Tongue (tissue), 2 donors: ENCODE data around the gene QPRT. TPM values are rescaled to one million over a fixed set of nuclear protein-coding genes. Genes with fewer than 3 reads are reported as not detected.
"Not testable (repeated sequence)": the region's sequence is repeated elsewhere in the genome, so short reads cannot be mapped to it uniquely, and the experiment has no call there.

Experiments
- DNase-seq: peaks from one replicate; pipeline ENCODE4 v3.0.0-alpha.2; 2015
- total RNA-seq: library from RNA; depleted of rRNA; stranded (reverse); fragments of >200 nt; gene quantifications from one replicate; pipeline ENCODE4 v1.2.3, GENCODE V29; 2014

Gene QPRT
- total RNA-seq, 1 donor from 2014 or later = 24.9 TPM

DNA sequence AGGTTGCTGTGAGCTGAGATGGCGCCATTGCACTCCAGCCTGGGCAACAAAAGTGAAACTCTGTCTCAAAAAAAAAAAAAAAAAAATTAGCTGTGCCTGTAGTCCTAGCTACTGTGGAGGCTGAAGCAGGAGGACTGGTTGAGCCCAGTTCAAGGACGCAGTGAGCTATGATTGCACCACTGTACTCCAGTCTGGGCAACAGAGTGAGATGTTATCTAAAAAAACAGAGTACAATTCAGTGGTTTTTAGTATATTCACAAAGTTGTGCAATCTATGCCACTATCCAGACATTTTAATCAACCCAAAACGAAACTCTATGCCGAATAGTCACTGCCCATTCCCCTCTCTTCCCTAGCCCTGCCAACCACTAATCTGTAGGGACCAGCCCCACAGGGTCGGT lies 41.7 kb downstream of the QPRT start:
- no peak for DNase-seq

DNA sequence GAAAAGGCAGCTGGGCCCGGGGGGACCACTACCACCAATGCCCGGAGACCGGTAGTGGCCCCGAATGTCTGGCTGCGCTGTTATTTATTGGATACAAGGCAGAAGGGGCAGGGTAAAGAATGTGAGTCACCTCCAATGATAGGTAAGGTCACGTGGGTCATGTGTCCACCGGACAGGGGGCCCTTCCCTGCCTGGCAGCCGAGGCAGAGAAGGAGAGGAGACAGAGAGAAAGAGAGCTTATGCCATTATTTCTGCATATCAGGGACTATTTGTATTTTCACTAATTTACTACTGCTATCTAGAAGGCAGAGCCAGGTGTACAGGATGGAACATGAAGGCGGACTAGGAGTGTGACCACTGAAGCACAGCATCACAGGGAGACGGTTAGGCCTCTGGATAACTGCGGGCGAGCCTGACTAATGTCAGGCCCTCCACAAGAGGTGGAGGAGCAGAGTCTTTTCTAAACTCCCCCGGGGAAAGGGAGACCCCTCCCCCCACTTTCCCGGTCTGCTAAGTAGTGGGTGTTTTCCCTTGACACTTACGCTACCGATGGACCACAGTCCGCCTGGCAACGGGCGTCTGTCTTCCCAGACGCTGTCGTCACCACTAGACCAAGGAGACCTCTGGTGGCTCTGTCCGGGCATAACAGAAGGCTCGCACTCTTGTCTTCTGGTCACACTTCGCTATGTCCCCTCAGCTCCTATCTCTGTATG lies 42.3 kb downstream of the QPRT start:
- peak; percentile 78 for DNase-seq

DNA sequence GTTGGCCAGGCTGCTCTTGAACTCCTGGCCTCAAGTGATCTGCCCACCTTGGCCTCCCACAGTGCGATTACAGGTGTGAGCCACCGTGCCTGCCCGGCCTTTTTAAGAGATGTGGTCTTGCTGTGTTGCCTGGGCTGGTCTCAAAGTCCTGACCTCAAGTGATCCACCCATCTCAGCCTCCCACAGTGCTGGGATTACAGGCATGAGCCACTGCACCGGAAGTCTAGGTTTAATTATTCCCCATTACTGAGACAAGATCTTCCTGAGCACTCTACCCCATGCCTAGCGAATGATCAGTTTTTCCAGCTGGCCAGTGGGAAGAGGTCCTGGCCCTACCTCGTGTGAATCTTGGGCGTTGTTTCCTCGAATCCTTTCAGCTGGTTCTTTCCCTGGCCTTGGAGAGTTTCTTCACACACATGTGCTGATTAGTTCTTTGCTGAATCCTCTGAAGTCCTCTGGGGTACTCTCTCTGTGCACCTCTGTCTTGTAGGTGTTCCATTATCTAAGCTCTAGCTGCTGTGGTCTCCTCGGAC lies 47.9 kb downstream of the QPRT start:
- no peak for DNase-seq

DNA sequence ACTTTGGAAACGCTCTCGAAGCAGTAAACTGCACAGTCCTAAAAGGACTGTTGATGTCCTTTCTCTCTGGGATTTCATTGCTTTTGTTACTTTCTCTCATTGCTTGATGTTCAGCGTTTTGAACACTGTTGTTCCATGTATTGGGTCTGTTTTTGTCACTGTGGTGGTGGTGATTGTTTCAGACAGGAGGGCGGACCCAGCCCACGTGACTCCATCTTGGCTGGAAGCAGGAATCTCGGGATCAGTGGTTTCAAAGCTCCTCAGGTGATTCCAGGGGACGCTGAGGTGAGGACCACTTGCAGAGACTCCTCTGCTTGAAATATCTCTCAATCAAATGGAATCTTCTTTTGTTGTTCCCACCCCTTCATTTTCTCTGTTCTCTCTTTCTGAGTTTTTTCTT lies 48.5 kb downstream of the QPRT start:
- no peak for DNase-seq

DNA sequence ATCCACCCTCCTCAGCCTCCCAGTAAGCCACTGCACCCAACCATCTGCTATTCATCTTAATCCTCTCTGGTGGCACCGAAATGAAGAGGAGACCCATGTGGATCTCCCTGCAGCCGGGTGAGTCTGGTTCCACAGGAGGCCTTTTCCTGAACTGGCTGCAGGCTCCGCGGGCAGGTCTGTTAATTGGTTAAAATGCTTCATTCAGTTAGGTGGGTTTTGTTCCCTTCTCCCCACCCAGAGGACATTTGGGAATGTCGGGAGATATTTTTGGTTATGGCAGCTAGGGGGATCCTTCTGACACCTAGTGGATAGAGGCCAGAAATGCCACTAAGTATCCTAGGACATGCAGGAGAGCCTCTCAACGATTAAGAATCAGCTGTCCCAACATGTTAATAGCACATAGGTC lies 50.1 kb downstream of the QPRT start:
- peak; percentile 70 for DNase-seq

DNA sequence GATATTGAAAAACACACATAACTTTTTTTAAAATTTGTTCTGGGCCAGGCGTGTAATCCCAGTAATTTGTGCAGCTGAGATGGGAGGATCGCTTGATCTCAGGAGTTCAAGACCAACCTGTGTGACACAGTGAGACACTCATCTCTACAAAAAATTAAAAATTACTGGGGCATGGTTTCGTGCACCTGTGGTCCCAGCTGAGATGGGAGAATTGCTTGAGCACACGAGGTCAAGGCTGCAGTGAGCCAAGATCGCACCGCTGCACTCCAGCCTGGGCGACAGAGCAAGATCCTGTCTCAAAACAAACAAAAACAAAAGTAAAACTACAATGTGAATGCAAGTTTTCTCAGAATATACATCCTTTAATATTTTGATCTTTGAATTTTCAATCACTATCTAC lies 51.7 kb downstream of the QPRT start:
- no peak for DNase-seq

DNA sequence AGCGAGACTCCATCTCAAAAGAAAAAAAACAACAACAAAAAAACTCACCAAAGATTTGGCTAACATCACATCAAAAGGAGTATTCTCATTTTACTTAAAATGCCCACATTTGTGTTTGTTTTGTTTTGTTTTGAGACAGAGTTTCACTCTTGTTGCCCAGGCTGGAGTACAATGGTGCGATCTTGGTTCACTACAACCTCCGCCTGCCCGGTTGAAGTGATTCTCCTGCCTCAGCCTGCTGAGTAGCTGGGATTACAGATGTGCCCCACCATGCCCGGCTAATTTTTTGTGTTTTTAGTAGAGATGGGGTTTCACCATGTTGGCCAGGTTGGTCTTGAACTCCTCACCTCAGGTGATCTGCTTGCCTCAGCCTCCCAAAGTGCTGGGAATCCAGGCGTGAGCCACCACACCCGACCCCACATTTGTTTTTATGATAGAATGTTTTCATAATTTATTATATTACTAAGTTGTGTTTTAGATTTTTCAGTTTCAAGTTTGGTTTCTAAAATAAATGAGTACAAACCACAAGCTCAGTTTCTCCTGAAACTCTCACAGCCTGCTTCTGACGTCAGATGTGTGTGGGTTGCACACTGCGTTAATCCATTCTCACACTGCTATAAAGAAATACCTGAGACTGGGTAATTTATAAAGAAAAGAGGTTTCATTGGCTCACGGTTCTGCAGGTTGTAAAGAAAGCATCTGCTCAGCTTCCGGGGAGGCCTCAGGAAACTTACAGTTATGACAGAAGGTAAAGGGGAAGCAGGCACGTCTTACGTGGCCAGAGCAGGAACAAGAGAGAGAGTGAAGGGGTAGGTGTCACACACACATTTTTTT lies 53.0 kb downstream of the QPRT start:
- not testable (repeated sequence) for DNase-seq

DNA sequence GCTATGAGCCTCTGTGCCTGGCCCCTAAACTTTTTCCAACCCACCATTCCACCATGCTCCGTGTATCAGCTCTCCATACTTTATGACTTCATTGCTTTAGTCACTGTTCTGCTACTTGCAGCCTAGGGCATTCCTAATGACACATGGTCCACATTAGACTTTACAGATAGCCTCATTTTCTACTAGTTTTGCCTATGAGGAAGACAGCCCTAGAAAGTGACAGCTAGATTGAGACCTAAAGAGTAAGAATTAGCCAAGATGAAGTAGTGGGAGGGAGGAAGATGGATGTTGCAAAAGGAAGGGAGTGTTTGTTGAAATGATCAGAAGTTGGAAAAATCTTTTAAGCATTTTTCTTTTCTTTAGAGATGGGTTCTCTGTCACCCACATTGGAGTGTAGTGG lies 55.8 kb downstream of the QPRT start:
- no peak for DNase-seq

DNA sequence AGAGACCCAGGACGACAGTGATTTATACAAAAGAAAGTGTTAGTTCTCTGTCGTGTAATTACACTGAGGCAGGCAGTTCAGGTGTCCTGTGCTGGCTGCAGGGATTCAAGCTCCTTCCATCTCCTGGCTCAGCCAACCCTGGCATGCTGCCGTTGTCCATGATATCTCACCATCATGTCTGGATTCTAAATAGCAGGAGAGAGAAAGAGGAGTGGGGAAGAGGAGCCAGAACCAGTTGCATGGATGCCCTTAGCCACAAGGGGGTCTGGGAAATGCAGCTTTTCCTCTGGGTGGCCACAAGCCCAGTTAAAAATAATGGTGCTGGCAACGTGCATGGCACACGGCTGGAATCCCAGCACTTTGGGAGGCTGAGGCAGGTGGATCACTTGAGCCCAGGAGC lies 57.1 kb downstream of the QPRT start:
- DNase-seq = no peak

DNA sequence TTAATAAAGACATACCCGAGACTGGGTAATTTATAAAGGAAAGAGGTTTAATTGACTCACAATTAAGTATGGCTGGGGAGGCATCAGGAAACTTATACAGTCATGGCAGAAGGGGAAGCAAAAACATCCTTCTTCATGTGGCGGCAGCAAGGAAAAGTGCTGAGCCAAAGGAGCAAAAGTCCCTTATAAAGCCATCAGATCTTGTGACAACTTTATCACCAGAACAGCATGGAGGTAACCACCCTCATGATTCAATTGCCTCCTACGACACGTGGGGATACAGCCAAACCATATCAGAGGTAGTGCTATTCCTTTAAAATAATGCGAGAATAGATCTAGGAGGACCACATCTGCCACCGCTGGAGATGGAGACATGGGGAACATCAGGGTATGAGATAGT lies 57.8 kb downstream of the QPRT start:
- no peak for DNase-seq

DNA sequence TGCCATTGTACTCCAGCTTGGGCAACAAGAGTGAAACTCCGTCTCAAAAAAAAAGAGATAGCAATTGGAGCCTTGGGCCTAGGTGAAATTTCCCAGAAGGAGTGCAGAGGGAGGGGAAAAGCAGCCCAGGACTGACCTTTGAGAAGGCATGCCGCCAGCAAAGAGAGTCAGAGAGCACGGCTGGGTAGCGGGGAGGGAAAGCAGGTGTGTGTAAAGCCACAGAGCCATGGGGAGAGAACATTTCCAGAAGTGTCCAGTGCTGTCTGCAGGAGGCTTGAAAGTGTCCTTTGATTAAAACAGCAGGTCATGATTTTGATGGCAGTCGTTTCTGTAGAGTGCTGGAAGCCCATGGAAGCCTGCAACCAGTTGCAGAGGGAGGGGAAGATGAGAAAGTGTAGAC lies 58.7 kb downstream of the QPRT start:
- no peak for DNase-seq

DNA sequence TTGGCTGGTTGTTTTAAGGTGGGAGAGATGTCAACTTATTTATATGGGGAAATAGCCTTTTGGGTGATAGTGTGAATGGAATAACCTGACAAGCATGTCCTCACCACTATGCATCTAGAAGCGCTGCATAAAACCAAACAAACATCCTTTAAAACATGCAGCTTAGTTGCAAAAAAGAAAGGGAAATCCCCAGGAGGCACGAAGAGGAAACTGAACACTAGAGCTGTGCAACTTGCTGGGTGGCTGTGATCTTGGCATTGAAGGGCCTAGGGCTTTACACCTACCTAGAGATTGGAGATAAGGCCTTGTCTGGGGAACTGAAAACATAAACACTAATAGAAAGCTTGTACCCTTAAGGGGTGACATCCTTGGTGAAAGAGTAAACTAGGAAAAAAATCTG lies 59.5 kb downstream of the QPRT start:
- DNase-seq = no peak

DNA sequence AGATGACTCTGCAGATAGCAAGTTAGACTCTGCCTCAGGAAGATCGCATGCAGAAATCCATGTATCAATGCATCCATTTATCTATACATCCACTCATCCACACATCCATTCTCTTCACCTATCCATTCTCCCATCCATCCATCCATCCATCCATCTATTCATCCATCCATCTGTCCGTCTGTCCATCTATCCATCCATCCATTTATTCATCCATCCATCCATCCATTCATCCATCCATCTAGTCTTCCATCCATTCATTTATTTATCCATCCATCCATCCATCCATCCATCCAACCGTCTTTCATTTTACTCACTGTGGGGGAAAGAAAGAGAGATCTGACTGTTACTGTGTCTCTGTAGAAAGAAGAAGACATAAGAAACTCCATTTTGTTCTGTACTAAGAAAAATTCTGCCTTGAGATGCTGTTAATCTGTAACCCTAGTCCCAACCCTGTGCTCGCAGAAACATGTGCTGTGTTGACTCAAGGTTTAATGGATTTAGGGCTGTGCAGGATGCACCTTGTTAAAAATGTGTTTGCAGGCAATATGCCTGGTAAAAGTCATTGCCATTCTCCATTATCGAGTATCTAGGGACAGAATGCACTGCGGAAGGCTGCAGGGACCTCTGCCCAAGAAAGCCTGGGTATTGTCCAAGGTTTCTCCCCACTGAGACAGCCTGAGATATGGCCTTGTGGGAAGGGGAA lies 61.1 kb downstream of the QPRT start:
- not testable (repeated sequence) for DNase-seq

DNA sequence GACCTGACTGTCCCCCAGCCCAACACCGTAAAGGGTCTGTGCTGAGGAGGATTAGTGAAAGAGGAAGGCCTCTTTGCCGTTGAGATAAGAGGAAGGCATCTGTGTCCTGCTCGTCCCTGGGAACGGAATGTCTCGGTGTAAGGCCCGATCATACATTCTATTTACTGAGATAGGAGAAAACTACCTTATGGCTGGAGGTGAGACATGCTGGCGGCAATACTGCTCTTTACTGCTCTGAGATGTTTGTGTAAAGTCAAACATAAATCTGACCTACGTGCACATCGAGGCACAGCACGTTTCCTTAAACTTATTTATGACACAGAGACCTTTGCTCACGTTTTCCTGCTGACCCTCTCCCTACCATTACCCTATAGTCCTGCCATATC lies 61.6 kb downstream of the QPRT start:
- not testable (repeated sequence) for DNase-seq

DNA sequence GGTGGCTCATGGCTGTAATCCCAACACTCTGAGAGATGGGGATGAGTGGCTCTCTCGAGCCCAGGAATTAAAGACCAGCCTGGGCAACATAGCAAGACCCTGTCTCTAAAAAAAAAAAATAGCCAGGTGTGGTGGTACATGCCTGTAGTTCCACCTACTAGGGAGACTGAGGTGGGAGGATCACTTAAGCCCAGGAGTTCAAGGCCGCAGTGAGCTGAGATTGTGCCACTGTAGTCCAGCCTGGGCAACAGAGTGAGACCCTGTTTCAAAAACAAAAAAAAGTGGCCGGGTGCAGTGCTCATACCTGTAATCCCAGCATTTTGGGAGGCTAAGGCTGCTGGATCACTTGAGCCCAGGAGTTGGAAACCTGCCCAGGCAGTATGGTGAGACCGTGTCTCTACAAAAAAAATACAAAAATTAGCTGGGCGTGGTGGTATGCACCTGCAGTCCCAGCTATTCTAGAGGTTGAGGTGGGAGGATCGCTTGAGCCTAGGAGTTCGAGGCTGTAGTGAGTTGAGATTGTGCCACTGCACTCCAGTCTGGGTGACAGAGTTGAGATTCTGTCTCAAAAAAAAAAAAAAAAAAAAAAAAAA lies 63.8 kb downstream of the QPRT start:
- no peak for DNase-seq

DNA sequence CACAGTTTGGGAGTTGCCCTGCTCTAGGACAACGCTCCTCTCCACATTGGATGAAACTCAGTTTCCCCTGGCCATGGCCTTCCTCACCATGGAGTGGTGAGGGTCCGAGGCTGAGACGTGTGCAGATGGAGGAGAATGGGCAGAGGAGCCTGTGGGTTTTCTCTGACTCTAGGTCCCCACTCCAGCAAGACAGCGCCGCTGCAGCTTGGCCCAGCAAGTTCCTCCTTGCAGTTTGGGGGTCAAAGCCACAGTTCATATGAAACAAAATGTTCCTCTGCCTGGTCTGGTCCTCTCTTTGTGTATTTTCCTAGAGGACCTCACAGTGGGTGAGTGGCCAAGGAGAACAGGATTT lies 64.5 kb downstream of the QPRT start:
- no peak for DNase-seq

DNA sequence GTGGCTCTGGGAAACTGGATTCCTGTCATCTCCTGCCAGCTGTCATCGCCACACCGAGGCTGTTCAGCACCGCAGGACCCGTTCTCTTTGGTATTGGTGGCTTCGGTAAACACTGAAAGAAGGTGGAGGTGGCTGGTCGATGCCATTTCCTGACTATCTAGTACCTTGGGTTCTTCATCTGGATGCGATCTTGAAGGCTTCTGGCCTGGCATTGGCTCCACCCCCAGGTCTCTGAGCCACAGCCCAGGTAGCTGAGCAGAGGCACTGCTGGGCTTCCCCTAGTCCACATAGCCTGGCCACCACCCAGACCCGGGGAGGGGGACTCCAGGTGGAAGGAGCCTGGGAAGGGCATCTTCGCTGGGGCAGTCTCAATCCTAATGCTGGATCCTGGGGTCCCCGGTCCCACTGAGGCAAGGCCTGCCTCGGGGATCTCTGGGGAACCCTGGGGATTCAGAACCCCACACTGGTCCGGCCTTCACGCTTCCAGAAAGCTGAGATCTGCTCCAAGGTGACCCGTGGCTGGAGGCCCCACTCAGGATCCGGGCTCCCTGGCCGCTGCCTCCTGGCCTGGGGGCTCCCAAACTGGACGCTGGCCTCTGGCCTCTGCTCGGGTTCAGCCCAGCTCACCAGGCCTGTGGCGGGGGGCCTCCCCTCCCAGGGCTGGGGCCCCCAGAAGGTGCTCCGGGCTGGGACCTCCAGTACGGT lies 65.0 kb downstream of the QPRT start:
- DNase-seq = no peak

DNA sequence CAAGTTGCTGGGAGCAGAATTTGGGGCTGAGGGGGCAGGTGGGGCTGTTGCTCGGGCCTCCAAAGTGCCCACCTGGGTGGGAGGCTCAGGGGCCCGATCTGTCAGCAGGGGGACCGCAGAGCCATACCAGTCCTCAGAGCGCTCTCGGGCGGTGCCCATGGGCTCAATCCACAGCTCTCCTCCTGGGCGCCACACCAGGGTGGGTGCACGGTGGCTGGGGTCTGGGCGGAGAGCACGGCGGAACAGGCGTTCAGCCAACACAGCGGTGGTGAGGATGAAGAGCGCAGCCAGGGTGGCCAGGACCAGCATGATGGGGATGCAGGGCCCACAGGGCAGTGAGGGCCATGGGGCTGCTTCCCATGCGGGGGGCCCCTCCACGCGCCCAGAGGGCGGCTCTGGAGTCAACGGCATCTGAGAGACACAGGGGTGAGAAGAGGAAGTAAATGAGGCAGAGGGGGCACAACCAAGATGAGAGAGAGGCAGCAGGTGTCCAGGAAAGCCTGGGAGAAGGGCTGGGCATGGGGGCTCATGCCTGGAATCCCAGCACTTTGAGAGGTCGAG lies 65.6 kb downstream of the QPRT start:
- DNase-seq = no peak

DNA sequence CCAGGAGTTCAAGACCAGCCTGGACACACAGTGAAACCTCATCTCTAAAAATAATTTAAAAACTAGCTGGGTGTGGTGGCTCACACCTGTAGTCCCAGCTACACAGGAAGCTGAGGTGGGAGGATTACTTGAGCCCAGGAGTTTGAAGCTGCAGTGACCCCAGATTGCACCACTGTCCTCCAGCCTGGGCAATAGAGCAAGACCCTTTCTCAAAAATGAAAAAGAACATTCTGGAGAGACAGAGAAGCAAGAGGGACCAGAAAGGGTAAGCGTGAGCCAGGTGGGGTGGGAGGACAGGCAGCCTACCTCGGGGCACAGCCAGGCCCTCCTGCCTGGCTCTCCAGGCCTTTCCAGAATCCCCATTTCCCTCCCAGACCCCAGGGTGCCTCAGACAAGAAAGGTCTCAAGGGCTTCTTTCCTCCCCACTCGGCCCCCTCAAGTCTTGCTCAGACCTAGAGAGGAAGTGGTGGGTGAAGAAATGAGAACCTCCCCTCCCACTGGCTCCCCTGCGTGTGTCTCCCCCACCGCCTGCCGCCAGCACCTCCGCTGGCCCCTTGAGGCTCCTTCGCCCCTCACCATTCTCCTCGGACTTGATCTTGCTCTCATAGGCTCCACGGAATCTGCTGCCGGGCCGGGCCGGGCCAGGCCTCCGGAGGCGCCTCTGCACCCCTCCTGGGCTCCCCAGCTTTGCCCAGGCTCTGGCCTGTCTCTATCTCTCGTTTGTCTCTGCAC lies 66.3 kb downstream of the QPRT start:
- no peak for DNase-seq

DNA sequence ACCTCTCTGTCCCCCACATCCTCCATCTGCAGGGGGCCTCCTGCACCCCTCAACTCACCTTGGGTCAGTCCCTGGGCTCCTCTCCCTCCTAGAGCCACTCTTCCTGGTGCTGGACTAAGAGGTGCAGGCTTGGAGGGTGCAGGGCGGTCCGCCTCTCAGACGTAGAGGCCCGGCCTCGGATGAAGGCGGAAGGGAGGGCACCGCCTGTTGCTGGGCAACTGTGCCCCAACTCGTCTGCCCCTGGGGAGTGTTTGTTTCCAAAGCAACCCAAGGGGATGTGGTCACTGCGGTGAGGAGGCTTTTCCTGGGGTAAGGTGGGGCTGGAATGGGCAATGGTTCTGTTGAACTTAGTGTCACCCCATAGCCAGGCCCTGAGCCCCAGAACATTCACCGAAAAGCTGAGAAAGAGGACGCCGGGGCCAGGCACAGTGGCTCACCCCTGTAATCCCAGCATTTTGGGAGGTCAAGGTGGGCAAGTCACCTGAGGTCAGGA lies 66.9 kb downstream of the QPRT start, which contains the start of gene C16orf54:
Gene C16orf54, minus strand, starts transcription at position 138 of the 493 bp plus-strand sequence. CDS start 1,039 bp downstream, outside the sequence.
- DNase-seq = peak; percentile 7

DNA sequence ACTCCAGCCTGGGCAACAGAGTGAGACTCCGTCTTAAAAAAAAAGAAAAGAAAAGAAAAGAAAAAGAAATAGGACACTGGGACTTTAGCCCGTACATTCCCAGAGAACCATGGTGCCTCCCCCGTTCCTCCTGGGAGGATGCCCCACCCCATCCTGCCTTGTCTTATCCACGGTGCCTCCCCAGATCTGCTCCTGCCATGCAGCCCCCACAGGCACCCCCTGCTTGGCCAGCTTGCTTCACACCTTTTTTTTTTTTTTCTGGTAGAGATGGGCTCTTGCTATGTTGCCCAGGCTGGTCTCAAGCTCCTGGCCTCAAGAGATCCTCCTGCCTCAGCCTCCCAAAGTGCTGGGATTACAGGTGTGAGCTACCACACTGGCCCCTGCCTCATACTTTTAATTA lies 67.5 kb downstream of the QPRT start:
- not testable (repeated sequence) for DNase-seq
